ENCODE data around the gene LRRC2.
"Not testable (repeated sequence)": the region's sequence is repeated elsewhere in the genome, so short reads cannot be mapped to it uniquely, and the experiment has no call there.

Gene LRRC2

DNA sequence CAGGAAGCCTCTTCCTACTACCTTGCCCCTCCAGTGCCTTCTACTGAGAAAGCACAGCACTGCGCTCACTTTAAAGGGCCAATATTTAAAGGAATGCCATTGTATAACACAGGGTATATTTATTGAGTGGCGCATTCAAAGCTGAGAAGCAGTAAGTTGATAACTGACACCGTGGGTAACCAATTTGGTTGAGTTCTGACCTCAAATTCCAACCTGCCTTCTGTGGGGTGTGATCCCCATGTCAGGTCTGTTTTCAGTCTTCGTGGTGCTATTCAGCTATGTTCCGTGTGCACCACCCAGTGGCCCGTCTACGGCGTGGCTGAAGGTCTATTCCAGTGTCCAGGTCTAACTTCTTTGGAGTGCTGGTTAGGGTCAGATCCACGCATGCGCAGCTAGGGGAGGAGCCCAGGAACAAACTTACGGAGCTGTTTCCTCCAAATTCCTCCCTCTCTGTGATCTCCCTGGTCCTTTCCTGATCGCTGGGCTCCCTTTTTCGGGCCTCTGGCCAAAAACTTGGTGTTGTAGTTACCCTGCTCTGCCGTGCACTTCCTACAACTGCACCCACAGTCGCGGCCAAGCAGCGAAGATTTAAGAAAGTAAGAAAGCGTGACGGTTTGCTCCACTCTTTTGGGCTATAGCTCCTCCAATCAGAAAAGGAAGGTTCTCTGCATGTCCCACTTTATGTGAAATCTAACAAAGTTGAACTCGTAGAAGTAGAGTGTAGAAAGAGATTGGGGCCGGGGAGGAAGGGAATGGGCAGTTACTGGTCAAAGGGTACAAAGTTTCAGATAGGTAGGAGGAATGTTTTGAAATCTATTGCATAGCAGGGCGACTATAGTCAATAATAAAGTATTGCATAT lies 7.7 kb downstream of the LRRC2 start:
- FAIRE-seq (peak; percentile 93), DNase-seq (ENCODE audit: low spot score) (peak; percentile 94)

DNA sequence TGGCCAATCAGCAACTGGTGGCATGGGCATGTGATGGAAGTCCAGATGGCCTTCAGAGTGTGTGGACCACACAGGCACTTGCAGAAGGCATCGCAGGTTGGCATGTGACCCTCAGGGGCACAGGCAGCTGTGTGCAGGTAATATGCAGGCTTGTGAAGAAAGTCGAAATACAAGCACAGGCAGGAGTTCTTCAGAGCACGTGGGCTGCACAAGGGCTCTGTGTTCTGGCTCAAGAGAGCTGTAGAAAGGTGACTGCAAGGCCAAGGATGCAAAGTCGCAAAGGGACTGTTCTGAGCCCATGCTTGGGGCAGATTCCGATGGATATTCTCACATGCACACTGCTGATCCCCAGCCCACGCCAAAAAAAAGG lies 8.3 kb downstream of the LRRC2 start:
- FAIRE-seq (no peak), DNase-seq (ENCODE audit: low spot score) (no peak)

GRCh38 chr3:46553154-46553553 lies 12.9 kb downstream of the LRRC2 start:
- FAIRE-seq (no peak), DNase-seq (ENCODE audit: low spot score) (no peak)

DNA sequence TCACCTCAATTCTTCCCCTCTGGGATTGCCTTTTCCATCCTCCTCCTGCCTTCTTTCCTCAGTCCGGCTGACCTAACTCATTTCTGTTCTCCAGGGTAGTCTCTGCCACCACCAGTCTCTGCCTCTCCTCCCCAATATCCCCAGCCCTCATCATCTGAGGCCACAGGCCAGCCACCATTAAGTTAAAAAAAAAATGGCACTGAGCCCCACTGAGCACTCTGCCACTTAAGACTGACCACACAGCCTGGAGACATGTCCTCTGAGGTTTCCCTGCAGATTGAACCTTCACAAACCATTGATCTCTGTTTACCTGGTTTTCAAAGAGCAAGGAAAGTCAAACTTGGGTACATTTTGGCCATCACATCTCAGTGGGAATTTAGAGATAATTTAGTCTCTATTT lies 13.6 kb downstream of the LRRC2 start:
- no peak for DNase-seq (ENCODE audit: low spot score)

GRCh38 chr3:46551615-46552014 lies 14.5 kb downstream of the LRRC2 start:
- no peak for DNase-seq (ENCODE audit: low spot score)
- no peak for FAIRE-seq

More for the DNA sequence above, 13.6 kb downstream of the LRRC2 start:
- no peak for FAIRE-seq

DNA sequence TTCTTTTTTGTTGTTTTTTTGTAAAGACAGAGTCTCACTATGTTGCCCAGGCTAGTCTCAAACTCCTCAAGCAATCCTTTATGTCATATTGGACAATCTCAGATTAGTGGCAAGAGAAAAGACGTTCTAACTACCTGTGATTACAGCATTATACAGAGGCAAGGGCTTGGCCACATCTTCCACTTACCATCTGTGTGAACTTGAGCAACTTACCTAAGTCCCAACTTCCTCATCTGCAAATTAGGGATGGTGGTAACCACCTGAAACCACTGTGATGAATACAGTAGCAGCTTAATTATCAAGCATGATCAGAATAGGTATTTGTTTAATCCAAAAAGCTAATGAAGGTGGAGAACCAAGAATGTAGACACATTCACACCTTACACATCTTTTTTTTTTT lies 16.1 kb downstream of the LRRC2 start:
- no peak for FAIRE-seq
- no peak for DNase-seq (ENCODE audit: low spot score)

DNA sequence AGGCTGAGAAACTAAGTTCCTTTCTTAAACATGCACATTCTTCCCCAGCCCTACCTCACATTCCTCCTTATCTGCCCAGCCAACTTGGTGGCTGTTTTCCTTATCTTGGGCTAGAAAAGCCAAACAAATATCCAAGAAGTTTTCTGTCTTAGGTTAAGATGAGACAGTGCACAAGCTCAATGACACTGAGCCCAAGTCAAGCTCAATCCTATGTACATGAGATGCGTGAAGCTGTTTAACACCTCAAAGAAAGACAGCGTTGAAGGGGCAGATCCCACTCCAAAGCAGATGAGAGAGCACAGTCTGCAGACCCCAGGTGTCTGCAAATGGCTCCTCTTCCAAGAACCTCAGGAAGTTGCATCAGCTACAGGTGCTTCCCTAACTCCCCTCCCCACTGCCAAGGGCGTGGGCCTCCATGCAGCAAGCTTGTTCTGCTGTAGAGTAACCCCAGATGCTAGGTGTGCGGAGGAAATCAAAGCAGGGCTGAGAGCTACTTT lies 16.6 kb downstream of the LRRC2 start:
- DNase-seq (ENCODE audit: low spot score), result no peak
- FAIRE-seq, result no peak

DNA sequence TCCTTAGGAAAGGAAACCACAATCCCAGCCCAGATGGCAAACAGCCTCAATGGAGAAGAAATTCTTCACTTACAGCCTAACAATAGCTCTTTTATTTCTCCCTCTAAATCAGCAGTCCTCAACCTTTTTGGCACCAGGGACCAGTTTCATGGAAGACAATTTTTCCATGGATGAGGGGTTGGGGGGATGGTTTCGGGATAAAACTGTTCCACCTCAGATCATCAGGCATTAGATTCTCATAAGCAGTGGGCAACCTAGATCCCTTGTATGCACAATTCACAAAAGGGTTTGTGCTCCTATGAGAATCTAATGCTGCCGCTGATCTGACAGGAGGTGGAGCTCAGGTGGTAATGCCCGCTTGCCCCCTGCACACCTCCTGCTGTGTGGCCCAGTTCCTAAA lies 17.5 kb downstream of the LRRC2 start:
- not testable (repeated sequence) for FAIRE-seq

DNA sequence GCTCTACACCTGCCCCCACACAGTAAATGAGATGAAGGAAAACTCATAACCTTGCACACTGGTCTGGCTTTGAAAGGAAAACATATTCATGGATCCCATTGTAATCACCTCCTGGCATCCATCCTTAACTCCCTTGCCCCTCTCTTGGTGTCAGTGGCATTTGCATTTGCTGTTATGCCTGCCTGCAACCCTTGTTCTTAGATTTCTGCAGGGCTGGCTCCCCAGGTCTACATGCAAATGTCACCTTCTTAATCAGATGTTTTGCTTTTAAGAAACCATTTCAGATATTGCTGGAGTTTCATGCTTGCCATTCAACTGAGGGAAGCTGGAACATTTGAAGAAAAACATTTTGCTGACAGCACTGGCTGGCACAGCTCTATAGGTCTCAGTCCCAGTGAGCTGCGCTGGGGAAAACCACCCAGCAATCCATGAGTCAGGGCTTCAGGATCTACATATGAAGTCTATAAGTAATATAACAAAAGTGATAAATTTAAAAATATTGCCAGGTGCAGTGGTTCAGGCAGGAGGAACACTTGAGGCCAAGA lies 19.1 kb downstream of the LRRC2 start:
- DNase-seq (ENCODE audit: low spot score) (no peak), FAIRE-seq (no peak)

More for the DNA sequence above, 17.5 kb downstream of the LRRC2 start:
- DNase-seq (ENCODE audit: low spot score), result not testable (repeated sequence)

DNA sequence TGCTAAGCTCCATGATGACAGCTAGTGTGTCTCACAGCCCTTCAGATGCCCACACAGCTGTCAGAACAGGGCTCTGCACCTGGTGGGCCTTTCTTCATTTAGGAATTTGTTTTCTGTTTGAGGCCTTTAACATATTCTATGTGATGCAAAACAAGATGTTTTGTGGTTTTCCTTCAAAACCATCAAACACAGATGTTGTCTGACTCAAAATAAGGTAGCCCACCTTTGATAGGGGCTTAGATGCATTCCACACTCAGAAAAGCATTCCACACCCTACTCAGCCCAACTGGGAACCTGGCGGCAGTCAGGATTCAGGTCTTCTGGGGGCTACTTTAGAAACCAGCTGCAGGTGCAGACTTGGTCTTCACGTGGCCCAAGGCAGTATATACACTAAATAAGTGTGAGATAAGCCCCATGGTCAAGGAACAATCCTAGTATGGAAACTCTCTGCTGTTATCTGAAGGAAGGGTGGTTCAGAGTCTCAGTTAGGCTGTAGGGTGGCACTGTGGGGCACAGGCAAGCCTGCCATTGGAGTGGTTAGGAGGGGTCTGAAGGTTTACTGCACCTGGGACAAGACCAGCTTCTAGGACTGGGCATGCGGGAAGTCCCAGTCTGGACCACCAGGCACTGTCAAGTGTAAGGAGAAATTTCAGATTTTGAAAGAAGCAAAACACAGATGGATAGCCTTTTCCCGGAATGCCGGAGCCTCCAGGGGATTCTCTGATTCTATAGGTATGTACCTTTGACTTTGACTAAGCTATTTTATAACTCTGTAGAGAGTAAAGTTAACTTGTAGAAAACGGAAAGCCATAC lies 20.1 kb downstream of the LRRC2 start:
- DNase-seq (ENCODE audit: low spot score) (no peak), FAIRE-seq (no peak)

DNA sequence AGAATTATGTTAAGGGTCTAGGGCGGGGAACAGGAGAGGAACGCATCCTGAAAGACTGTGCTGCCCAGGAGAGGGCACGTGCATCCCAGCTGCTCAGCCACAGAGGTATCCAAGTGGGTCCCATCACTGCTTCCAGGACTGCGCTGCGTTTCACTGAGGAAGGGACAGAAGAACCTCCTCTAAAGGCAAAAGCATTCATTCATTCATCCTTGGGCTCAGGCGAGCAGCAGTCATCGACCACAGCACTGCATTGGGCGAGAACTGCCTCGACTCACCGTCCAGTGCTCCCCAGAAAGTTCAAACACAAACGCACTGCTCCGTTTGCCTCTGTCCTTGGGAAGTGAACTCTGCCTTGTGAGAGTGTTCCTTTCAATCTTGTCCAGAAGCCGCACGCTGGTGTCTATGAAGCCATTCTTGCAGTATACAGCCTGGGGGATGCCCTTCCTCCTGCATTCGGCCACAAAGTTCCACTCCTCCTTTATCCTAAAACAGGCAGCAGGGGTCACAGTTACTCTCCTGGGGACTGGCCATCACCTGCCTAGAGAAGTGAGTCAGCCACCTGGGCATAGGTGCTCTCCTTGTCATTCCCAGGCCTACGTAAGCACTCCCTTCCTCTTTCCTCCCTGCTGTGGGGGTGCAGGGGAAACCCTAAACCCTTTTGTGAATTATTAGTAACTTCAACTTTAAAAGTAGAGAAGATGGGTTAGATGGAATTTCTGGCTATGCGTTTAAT lies 21.2 kb downstream of the LRRC2 start:
- no peak for FAIRE-seq
- no peak for DNase-seq (ENCODE audit: low spot score)

GRCh38 chr3:46542801-46543201 lies 23.3 kb downstream of the LRRC2 start:
- DNase-seq (ENCODE audit: low spot score) (peak; percentile 26), FAIRE-seq (no peak)

DNA sequence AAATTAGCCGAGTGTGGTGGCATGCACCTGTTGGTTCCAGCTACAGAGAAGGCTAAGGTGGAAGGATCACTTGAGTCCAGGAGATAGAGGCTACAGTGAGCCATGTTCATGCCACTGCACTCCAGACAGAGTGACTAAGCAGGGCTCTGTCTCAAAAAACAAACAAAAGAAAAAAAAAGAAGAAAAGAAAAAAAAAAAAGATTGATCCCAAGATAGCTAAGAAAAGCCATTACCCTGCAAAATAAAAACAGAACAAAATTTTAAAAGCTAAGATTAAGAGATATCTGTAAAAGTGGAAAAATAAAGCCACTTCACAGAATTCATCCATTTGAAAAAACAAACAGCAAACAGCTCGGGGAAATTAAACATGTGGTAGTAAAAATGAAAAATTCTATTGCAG lies 23.8 kb downstream of the LRRC2 start:
- DNase-seq (ENCODE audit: low spot score) (no peak), FAIRE-seq (no peak)

DNA sequence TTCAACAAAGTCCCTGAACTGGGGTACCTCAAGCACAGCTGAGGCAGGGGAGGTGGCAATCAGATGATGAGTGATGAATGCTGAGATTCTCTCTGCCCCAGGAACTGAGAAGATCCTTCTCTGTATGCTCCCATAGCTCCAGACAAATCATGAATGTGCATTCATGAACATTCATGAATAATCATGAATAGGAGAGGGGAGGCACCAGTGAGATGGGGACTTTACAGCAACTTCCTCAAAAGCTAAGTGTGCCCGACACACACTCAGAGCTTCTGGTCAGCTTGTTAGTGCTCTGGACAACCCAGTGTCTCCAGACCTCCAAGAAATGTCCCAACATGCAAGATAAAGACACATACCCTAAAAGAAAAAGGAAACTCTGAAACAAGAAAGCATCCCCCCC lies 24.3 kb downstream of the LRRC2 start:
- DNase-seq (ENCODE audit: low spot score), result no peak
- FAIRE-seq, result no peak

DNA sequence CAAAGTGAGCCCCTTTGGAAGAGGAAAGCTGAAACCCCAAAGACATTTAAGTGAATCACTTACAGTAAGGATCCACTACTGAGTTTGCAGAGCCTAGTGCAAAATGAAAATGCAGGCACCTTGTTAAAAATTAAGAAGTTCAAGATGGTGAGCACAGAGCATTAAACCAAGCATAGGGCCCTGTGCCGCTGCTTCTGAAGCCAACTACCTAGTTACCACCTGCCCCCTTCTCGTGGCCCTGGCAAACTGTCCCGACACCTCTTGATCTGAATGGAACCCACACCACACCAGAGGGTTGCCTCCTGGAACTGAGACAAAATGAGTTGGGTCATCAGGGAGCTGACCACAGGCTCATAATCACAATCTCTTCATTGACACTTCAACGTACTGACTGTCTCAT lies 25.6 kb downstream of the LRRC2 start:
- no peak for FAIRE-seq

DNA sequence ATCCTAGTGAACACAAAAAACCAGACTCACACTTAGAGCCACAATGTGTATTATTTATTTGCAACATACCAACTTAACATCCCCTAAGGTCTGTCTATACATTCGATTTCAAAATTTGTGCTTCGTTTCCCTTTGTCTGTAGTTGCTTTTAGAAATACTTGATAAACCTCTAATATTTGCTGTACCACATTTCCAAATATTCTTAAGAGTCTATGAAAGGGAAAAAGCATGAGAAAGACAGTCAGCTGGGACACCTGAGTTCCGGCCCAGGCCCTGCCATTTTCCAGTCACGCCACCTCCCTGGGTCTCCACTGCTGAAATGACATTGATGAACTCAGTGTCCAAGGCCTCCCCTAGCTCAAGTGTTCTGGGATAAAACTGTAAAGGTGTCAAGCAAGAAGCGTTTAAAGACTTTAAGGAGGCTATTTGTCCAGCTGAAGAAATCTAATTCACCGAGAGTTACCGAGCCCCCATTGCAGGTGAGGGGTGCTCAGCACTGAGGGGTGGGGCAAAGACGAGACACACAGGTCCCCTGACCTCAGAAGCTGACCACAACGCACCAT lies 26.6 kb downstream of the LRRC2 start:
- DNase-seq (ENCODE audit: low spot score) (no peak), FAIRE-seq (no peak)

More for the DNA sequence above, 25.6 kb downstream of the LRRC2 start:
- no peak for DNase-seq (ENCODE audit: low spot score)

DNA sequence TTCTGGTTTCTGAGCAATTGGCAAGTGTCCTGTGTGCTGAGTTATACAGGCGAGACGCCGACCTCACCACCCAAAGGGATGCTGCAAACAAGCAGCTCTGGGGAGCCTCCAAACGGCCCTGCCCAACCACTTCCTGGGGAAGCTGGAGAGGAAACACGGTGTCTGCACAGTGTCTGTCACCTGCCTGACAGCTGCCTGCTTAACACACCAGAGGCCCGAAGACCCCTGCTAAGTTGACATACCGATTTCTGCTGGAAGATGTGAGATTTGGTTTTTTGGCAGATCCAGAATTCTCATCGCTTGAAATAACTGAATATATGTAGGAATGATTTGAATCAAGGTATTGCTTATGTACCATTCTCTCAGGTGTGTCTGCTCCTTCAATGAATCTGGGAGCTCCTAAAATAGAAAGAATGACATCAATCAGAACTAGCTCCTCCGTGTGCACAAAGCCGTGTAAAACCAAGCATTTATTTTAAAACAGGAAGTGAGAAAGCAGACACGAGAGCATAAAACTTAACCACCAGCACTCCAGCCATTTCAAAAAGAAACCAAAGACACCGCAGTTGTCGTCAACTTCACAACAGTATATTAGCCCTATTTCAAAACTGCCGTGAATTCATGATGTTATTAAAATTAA lies 27.2 kb downstream of the LRRC2 start:
- DNase-seq (ENCODE audit: low spot score), result no peak
- no peak for FAIRE-seq

DNA sequence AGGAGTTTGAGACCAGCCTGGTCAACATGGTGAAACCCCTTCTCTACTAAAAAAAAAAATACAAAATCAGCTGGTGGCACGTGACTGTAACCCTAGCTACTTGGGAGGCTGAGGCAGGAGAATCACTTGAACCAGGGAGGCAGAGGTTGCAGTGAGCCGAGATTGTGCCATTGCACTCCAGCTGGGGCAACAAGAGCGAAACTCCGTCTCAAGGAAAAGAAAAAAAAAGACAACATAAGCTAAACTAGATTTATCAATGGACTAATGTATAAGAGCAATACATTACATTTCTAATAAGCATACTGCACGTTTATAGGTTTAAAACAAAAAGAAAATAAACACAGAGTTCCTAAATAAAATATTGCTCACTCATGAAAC lies 27.7 kb downstream of the LRRC2 start:
- not testable (repeated sequence) for DNase-seq (ENCODE audit: low spot score); FAIRE-seq

DNA sequence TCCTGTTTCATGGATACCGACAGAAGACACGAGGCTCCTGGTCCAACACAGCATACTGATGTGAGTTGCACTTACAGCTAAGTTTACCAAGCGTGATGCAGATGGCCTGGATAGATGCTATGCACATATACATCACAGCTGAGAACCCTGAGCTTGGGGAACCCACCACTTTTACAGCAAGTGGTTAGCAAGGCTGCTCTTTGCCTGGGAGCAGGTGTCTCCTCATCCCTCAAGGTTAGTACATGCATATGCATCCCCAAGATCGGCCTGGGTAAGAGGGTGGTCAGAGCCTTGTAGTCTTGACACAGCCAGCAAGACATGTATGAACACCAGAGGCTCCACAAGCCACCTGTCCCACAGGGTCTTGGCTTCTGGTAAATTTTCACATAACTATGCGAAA lies 28.3 kb downstream of the LRRC2 start:
- DNase-seq (ENCODE audit: low spot score) (no peak), FAIRE-seq (no peak)

- no peak for DNase-seq (ENCODE audit: low spot score)
- no peak for FAIRE-seq
Observed at GRCh38 chr3:46537316-46537715, 28.8 kb downstream of the LRRC2 start.

DNA sequence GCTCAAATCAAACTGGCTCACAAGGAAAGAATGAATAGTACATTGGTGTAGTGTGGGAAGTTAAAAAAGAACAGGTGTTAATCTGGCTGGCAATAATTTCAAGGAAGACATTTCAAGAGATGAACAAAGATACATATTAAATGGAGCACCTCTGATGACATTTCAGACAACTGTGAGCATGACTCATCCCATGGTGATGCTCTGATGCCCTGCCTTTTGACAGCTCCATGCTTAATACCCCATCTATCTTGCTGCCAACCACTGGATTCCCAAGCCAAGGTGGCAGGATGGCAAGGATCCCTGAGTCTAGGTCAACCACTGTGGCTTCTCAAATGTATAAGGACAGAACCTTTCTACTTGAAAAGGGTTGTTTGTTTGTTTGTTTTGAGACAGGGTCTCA lies 29.3 kb downstream of the LRRC2 start:
- no peak for FAIRE-seq
- DNase-seq (ENCODE audit: low spot score), result no peak
